HFF-Myc (cell line): ENCODE measurements around the gene MATK.

ENCODE experiments used
- DNase-seq: peaks from one replicate; pipeline ENCODE4 v3.0.0-alpha.2; 2011; ENCODE audit warnings: low read depth; ENCODE audit errors: extremely low read depth
- H3K4me3 ChIP-seq: replicated peaks from 2 replicates; pipeline ENCODE4 v1.5.1; 2011; ENCODE audit warnings: low read depth, mild to moderate bottlenecking, control low read depth, low read length
- TF ChIP-seq, protein P1 (sequence below): IDR thresholded peaks from 2 replicates; pipeline ENCODE4 v1.5.1; 2012; ENCODE audit warnings: mild to moderate bottlenecking, low read depth, low read length, control low read depth; ENCODE audit errors: missing control alignments

Gene MATK

DNA sequence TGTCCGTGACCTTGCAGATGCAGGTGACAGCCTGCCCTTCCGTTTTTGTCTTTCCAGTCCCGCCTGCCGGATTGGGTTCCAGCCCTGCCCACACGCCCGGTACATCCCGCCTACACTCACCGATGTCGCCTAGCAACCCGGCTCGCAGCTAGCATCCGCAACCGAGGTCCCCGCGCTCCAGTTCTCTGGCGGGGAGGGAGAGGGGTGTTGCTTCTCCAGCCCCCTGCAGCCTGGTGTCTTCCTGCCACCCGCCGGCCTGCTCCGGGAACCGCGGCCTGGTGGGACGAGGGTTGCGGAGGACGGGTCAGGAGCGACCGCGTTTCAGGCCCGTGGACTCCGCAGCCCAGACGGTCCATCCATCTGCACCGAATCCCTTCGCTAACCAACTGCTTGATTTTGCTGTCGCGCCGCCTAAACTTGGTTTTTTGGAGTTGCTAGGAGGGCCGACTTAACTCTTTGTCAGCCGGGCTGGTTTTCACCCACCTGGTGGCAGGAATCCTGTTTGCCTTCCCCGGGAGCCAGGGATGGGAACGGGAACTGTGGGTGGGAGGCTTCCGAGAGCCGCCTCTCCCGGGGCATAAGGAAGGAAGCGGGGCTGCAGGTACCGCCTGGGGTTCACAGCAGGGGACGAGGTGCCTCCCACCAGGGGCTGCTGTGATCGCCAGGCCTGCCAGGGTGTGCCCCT lies 15.4 kb upstream of the MATK start:
- no peak for DNase-seq
- no peak overlapping the region for H3K4me3 ChIP-seq

DNA sequence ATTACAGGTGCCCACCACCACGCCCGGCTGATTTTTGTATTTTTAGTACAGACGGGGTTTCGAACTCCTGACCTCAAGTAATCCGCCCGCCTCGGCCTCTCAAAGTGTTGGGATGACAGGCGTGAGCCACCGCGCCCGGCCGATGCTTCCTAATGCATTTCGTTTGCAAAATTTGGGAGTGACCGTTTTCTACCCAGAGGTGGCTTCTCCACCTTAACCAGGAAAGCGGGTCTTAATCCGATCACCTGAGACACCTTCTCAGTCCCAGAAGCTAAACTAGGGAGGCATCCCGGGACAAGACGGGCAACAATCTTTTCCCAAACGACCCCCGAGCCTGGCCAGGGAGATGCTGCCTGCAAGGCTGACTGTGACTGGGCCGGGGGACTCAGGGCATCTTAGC lies 14.8 kb upstream of the MATK start:
- TF ChIP-seq, protein P1, sequence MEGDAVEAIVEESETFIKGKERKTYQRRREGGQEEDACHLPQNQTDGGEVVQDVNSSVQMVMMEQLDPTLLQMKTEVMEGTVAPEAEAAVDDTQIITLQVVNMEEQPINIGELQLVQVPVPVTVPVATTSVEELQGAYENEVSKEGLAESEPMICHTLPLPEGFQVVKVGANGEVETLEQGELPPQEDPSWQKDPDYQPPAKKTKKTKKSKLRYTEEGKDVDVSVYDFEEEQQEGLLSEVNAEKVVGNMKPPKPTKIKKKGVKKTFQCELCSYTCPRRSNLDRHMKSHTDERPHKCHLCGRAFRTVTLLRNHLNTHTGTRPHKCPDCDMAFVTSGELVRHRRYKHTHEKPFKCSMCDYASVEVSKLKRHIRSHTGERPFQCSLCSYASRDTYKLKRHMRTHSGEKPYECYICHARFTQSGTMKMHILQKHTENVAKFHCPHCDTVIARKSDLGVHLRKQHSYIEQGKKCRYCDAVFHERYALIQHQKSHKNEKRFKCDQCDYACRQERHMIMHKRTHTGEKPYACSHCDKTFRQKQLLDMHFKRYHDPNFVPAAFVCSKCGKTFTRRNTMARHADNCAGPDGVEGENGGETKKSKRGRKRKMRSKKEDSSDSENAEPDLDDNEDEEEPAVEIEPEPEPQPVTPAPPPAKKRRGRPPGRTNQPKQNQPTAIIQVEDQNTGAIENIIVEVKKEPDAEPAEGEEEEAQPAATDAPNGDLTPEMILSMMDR = no peak
- DNase-seq = no peak
- H3K4me3 ChIP-seq = no peak overlapping the region

More for the DNA sequence above, 15.4 kb upstream of the MATK start:
- TF ChIP-seq, protein P1 = peak; percentile 32

DNA sequence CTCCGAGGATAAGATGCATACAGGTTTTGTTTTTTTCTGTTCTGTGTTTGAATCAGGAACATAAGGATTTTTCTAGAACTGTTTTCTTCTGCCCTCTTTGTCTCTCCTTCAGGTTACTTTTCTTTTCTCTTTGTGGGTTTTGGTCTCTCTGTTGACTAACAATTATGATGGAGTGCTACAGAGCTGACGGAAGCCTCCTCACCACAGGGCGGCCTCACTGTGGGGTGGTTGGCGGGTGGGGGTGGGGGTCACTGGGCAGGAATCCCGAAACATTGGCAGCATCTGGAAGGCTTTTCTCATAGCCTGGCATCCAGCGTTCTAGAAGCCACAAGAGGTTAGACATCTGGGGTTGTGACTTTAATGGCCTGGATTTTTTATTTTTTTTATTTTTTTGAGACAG lies 12.0 kb upstream of the MATK start:
- DNase-seq = no peak
- TF ChIP-seq, protein P1 = no peak
- H3K4me3 ChIP-seq = no peak overlapping the region

GRCh38 chr19:3796358-3796757 lies 10.2 kb upstream of the MATK start:
- no peak overlapping the region for H3K4me3 ChIP-seq
- TF ChIP-seq, protein P1 = no peak
- DNase-seq = no peak

DNA sequence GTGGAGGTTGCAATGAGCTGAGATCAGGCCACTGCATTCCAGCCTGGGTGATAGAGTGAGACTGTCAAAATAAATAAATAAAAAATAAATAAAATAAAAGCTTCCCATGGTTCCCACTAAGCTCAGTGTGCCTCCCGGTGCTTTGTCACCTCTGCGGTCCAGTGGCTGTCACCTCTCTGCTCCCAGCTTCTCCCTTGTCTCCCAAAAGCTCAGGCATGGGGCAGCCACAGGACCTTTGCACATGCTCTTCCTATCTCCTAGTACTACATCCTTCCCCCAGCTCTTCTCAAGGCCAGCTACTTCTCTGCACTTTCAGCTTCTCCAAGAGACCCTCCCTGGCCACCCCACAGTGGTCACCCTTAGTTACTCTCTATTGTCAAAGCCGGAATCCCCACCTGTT lies 7.6 kb upstream of the MATK start:
- DNase-seq = no peak
- TF ChIP-seq, protein P1 = no peak
- H3K4me3 ChIP-seq = no peak overlapping the region

- H3K4me3 ChIP-seq = no peak overlapping the region
- no peak for DNase-seq
- TF ChIP-seq, protein P1 = no peak
Measured at GRCh38 chr19:3792114-3792513, 5.9 kb upstream of the MATK start.

GRCh38 chr19:3790941-3791340 lies 4.8 kb upstream of the MATK start:
- TF ChIP-seq, protein P1 = no peak
- no peak for DNase-seq
- no peak overlapping the region for H3K4me3 ChIP-seq
